NCI-H69 (cell line): ENCODE data around the gene TMEM163.
A peak's percentile ranks its signal among the peaks of the same experiment; 100 is the strongest.

Experiments
- DNase-seq: peaks from one replicate; lab custom pipeline; 2025; lab: John Stamatoyannopoulos, UW

Gene TMEM163

GRCh38 chr2:134436706-134437105 is 282.1 kb downstream of the TMEM163 start:
- DNase-seq: no peak

DNA sequence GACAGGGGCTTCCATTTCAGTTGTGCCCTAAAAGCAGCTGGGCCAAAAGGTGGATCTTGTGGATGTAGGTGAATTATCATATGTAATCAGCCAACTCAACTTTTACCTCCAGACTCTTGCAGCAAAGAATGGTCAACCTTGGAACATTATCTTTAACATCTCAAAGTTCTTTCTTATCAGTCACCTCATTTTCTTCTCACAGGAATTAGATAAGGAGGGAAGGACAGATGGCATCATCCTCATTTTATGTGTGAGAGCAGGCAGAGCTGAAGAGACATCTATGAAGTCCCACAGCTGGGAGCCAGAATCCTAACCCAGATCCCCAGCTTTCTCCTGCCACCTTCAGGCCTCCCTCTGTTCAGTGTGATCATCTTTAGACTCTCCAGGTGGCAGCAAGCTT is 282.9 kb downstream of the TMEM163 start:
- DNase-seq: no peak

- DNase-seq: no peak
Observed at GRCh38 chr2:134435505-134435904, 283.3 kb downstream of the TMEM163 start.

GRCh38 chr2:134433979-134434378 is 284.8 kb downstream of the TMEM163 start:
- DNase-seq: peak; percentile 66

DNA sequence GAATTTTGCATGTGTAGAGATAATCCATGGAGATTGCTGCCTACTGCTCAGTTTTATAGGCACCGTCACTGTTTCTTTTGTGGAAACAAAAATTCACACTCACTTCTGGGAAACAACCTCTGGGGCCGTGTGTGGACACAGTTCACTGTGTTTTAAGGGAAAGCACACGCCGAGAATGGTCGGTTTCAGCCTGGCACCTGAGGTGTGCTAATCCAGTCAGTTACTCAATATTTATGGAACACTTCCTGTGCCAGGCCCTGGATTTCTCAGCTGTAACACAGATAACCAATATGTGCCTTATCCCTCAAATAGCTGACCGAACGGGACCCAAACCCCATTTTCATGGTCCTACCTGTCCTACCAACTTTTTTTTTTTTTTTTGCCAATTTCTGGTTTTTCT is 285.3 kb downstream of the TMEM163 start:
- no peak for DNase-seq

- peak; percentile 43 for DNase-seq
Observed at GRCh38 chr2:134432435-134432883, 286.3 kb downstream of the TMEM163 start.

GRCh38 chr2:134431838-134432434 is 286.9 kb downstream of the TMEM163 start:
- no peak for DNase-seq

DNA sequence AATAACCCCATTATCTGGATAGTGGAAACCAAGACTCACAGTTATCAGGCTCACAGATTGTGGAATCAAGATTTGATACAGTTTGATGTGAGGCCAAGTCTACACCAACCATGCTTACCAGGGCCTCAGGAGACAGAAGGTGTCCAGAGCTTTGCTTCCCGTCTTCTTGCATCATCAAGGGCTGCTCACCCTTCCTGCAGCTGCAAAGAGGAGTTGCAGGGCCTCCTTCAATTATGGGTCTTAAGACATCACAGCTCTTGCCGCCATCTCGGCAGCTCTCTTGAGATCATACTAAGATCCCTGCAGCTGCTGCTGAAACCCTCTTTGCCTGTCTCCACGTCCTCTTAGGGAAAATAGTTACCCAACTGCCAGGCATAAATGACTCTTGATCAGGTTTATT is 288.9 kb downstream of the TMEM163 start:
- DNase-seq: no peak

DNA sequence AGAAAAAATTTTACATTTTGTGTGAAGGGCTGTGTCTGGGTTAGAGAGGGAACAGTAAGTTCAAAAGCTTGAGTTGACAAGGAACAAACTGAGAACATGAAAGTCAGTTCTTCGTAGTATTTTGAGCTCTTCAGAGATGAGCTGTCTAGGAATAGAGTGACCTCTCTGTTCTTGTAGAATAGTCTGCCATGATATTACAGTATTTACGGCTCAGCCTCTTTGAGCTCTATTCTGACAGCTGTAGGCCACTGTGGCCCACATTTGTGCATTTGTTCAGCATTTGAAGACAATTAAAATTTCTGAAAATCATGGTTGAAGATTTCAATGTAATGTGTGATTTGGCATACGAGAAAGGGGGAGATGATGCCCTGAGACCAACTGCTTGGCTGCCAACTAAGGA is 292.1 kb downstream of the TMEM163 start:
- DNase-seq: no peak

DNA sequence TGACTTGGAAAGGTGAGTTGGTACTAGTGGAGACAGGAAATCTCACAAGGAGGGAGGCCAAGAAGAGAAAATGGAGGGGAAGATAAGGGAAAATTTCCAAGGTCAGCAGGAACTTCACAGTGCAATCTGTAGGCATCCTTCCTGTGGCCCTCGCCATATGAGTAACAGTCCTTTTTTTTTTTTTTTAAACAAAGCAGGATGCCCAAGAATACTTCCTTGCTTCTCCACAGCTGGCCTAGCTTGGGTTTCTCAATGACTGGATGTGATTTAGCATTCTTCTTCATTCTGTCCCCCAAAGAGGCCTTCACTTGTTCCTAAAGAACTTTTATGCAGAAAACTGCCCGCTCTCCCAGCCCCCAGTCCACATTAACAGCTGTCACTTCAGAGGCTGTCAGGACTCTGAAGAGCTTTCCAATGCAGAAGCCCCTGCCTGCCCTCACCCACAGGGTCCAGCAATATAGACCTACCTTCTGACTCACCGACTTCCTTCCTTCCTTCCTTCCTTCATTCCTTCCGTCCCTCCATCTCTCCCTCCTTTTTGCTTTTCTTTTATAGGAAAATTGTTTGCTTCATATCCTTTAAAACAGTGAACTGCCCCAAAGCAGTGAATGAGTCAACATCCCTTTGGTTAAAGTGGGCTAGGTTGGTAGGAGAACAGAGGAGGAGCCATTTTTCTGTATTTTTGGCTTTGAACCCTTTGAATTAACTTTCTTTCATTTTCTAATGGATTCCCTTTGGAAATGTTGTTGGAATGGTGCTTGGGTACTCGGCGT is 292.9 kb downstream of the TMEM163 start:
- DNase-seq: no peak

DNA sequence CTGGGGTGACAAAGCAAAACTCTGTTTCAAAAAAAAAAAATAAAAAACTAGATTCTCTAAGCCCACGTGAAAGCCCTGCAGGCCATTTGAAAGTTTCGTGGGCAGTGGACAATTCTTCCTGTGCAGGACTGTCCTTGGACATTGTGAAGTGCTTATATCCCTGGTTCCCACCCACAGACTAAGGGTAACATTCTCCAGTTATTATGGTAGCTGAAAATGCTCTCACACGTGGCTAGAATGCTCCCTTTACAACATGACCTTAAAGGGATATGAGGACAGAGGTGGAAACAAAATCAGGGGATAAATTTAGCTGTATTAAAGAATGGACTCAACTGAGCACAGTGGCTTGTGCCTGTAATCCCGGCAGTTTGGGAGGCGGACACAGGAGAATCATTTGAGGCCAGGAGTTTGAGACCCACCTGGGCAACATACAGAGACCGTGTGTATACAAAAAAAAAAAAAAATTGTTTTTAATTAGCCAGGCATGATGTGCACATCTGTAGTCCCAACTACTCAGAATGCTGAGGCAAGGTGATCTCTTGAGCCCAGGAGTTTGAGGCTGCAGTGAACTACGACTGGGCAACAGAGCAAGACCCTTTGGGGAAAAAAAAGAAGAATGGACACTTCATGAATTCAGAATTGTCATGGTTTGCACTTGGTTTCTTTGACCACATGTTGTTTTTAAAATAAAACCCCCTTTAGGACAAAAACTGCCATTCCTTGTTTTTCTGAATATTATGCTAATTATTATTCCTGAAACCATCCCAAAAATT is 297.1 kb downstream of the TMEM163 start:
- no peak for DNase-seq

DNA sequence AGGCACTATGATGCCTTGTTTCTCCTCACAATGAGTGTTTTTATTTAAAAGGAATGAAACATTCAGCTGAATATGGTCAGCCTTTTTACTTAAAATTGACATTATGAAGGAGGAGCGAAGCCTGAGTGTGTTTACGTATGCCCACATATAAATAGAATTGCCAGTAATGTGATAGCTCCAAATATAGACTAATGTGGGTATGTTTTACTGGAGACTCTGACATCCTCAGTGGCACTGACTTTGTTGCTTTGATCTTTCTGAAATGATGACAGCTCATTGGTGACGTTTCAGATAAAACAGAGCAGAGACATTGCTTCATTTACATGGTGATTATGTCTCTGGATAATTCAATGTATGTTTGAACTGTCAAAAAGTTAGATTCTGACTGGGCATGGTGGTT is 297.9 kb downstream of the TMEM163 start:
- DNase-seq: no peak

GRCh38 chr2:134420259-134420658 is 298.5 kb downstream of the TMEM163 start:
- no peak for DNase-seq

- peak; percentile 14 for DNase-seq
Observed at GRCh38 chr2:134417968-134418582, 300.7 kb downstream of the TMEM163 start.

DNA sequence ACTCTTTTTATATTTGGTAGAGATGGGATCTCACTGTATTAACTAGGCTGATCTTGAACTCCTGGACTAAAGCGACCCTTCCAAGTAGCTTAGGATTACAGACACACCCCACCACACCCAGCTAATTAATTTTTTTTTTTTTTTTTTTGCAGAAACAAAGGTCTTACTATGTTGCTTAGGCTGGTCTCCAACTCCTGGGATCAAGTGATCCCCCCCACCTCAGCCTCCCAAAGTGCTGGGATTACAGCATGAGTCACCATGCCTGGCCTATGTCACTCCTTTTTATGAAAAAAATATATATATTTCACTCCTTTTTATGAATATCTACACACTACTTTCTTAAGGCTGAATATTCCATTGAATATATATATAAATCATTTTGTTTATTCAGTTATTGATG is 302.2 kb downstream of the TMEM163 start:
- DNase-seq: no peak

DNA sequence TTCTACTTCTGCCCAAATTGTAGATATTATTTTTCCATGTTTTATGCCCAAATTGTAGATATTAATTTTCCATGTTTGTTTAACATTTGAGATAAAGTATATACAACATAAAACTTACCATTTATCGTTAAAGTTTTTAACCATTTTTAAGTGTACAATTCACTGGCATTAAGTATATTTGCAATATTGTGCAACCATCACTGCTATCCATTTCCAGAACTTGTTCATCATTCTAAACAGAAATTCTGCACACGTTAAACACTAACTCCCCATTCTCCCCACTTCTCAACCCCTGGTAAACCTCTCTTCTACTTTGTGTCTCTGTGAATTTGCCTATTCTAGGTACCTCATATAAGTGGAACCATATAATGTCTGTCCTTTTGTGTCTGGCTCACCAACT is 302.8 kb downstream of the TMEM163 start:
- no peak for DNase-seq

DNA sequence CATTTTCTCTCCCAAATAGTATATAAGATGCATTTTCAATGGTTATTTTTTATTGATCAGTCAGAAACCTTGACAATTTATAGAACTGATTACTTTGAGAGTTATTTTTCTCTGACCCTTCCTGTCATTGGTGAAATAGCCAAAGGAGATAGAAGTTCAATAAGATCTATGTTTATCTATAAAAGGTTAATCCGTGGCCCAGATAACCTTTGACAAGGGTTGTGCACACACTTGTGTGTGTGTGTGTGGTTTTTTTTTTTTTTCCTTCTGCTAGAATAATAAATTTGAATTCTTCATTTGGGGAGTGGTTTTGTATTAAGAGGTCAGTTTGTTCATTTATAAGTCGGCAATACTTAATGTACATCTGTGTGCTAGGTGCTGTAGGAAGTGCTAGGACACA is 304.9 kb downstream of the TMEM163 start:
- no peak for DNase-seq

- no peak for DNase-seq
Observed at GRCh38 chr2:134413430-134413829, 305.4 kb downstream of the TMEM163 start.

- DNase-seq: no peak
Observed at GRCh38 chr2:134412639-134412999, 306.2 kb downstream of the TMEM163 start.

DNA sequence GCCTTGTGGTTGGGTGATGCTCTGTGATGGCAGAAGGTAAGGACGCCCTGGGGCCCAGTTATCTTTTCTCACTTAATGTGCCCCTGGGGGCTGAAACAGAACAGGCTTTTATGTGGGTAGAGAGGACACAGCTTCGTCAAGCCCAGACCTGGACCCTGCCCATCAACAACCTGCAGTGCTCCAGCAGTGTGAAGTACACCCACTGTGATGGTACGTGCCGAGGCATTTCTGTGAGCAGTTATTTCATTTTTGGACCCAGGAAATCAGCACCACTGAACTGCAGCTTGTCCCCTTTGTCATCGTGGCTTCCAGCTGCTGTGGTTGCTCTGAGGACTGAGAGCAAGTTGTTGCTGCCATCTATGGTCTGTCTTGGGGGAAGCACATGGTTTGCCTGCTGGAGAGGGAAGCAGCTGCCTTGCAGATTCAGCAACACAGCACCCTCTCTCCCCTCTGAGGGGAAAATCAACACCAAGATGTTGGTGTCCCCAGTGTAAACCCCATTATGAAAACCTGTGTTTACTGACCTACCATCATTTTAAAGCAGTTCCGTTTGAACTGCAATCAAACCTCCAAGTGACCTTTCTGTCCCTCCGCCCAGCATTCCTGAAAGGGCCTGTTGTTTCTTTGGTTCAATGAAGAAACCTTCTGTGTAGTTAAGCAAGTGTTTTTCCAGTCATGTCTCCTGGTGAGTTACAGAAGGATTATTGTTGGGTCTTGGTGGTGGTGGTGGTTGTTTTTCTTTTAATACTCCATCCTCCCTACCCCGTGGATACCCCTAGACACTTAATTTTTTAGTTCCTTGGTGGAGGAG is 306.8 kb downstream of the TMEM163 start:
- DNase-seq: peak; percentile 91

DNA sequence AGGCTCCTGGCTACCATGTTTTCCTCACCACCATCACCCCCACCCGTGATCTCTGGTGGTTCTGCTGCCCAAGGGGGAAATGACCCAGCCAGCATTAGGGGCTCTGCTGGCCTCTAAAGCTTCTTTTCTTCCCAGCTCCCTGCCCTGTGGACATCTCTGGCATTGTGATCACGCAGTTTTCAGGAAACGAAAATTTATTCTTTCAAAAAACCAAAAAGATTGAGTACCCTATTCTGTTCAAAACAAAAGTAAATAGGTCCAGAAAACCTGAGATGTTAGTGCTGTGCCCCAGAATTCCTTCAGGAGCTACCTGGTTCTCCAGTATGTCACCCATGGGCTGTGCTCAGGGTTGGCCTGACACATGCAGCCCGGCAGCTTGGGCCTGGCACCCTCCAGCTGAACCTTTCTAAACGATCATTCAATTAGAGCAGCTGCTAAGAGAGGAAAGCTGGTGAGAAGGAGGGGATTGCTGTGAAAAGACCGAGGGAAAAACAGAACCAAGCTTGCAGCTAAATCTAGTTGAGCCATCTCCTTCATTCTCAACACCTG is 307.4 kb downstream of the TMEM163 start:
- no peak for DNase-seq
